Fibroblast of lung (primary cell): ENCODE data around the gene KIAA1217. TPM values are rescaled to one million over a fixed set of nuclear protein-coding genes. Genes with fewer than 3 reads are reported as not detected.

Experiments
- DNase-seq, 2 donors: peaks; one replicate each; pipeline versions ENCODE4 v3.0.0 to v3.0.0-alpha.2; 2010; ENCODE audit warnings: low read depth in 2 of 2
- H2AFZ ChIP-seq: 2 replicates; pipeline ENCODE4 v1.5.1; 2012; ENCODE audit warnings: low read length, control low read depth, inconsistent platforms
- H3K27ac ChIP-seq: 2 replicates; pipeline ENCODE4 v1.5.1; 2011; ENCODE audit warnings: low read length, control low read depth; ENCODE audit not compliant: insufficient read depth
- H3K27me3 ChIP-seq: 2 replicates; pipeline ENCODE4 v1.5.1; 2011; ENCODE audit warnings: mild to moderate bottlenecking, low read length; ENCODE audit not compliant: control insufficient read depth, insufficient read depth
- H3K36me3 ChIP-seq: 2 replicates; pipeline ENCODE4 v1.5.1; 2011; ENCODE audit warnings: low read length; ENCODE audit not compliant: control insufficient read depth, insufficient read depth
- H3K4me1 ChIP-seq: 2 replicates; pipeline ENCODE4 v1.5.1; 2011; ENCODE audit warnings: low read length; ENCODE audit not compliant: control insufficient read depth, insufficient read depth; ENCODE audit errors: extremely low read depth
- H3K4me2 ChIP-seq: 2 replicates; pipeline ENCODE4 v1.5.1; 2011; ENCODE audit warnings: low read length, control low read depth; ENCODE audit not compliant: insufficient read depth; ENCODE audit errors: extremely low read depth
- H3K4me3 ChIP-seq, 4 experiments: fragments of 200-600 bp in 1 of 4; sonication (generic) in 1 of 4; replicated peaks in 1 of 4; 2 replicates each; pipeline ENCODE4 v1.5.1; 2011 to 2016; ENCODE audit warnings: low read length in 4 of 4, low read depth in 3 of 4, mild to moderate bottlenecking in 3 of 4, control low read depth in 2 of 4, inconsistent platforms in 1 of 4, mixed read lengths in 1 of 4; ENCODE audit not compliant: insufficient read depth in 1 of 4; ENCODE audit errors: control extremely low read depth in 1 of 4
- H3K79me2 ChIP-seq: 2 replicates; pipeline ENCODE4 v1.5.1; 2012; ENCODE audit warnings: mild to moderate bottlenecking, low read length, inconsistent platforms; ENCODE audit not compliant: control insufficient read depth, insufficient read depth
- H3K9ac ChIP-seq: 2 replicates; pipeline ENCODE4 v1.5.1; 2011; ENCODE audit warnings: mild to moderate bottlenecking, low read length, control low read depth; ENCODE audit not compliant: insufficient read depth
- H3K9me3 ChIP-seq: 2 replicates; pipeline ENCODE4 v1.5.1; 2012; ENCODE audit warnings: low read depth, low read length; ENCODE audit not compliant: control insufficient read depth, insufficient read depth
- H4K20me1 ChIP-seq: 2 replicates; pipeline ENCODE4 v1.5.1; 2011; ENCODE audit warnings: low read length; ENCODE audit not compliant: control insufficient read depth, insufficient read depth; ENCODE audit errors: extremely low read depth
- CTCF ChIP-seq, 2 donors: IDR thresholded peaks in 1 of 2; conservative IDR thresholded peaks in 1 of 2; 1 replicate in 1 of 2; 2 replicates in 1 of 2; pipeline ENCODE4 v1.5.1; 2011 to 2012; ENCODE audit warnings: low read length in 2 of 2, control low read depth in 1 of 2, inconsistent platforms in 1 of 2, low read depth in 1 of 2, mild to moderate bottlenecking in 1 of 2
- EZH2 ChIP-seq: IDR thresholded peaks from 2 replicates; pipeline ENCODE4 v1.5.1; 2012; ENCODE audit warnings: low read length, control low read depth, mild to moderate bottlenecking; ENCODE audit errors: missing control alignments
- polyA plus RNA-seq, 2 donors: library from polyadenylated mRNA; depleted of rRNA in 1 of 2; stranded (reverse) in 1 of 2; unstranded in 1 of 2; fragments of >200 nt; gene quantifications; 2 replicates each; pipeline ENCODE4 v1.2.1, GENCODE V29; 2011 to 2012; ENCODE audit warnings: missing spikeins in 1 of 2
- total RNA-seq: library from RNA; depleted of rRNA; stranded (reverse); fragments of >200 nt; gene quantifications from 2 replicates; pipeline ENCODE4 v1.2.1, GENCODE V29; 2014

The KIAA1217 gene
- total and polyA plus RNA-seq, 2 donors (not counting 1 experiment from before 2014, with no cell fraction given): 0.92 to 1.5 TPM

GRCh38 chr10:24434961-24435360, 226.0 kb downstream of the KIAA1217 start:
- H2AFZ ChIP-seq: no peak overlapping the region
- H3K79me2 ChIP-seq: no peaks in the 10 kb centered on the region
- no peaks in the 10 kb centered on the region for H3K9me3 ChIP-seq
- no peaks in the 10 kb centered on the region for H3K4me1 ChIP-seq
- H3K27me3 ChIP-seq: no peaks in the 10 kb centered on the region
- no peaks in the 10 kb centered on the region for H4K20me1 ChIP-seq
- H3K4me2 ChIP-seq: no peak overlapping the region
- TF ChIP-seq EZH2: no peak
- TF ChIP-seq CTCF (conservative IDR thresholded peaks at IDR 0.05 in 1 of 2, IDR thresholded peaks at IDR 0.05 in 1 of 2; ENCODE audit: low read depth in 1 of 2, low read length in 2 of 2): no peak
- no peak overlapping the region for H3K27ac ChIP-seq
- no peaks in the 10 kb centered on the region for H3K36me3 ChIP-seq
- no peak overlapping the region for H3K9ac ChIP-seq
- no peak overlapping the region for H3K4me3 ChIP-seq
- no peak for DNase-seq

- H3K27me3 ChIP-seq: no peaks in the 10 kb centered on the region
- no peaks in the 10 kb centered on the region for H3K36me3 ChIP-seq
- no peaks in the 10 kb centered on the region for H3K79me2 ChIP-seq
- H3K4me2 ChIP-seq: no peak overlapping the region
- DNase-seq: peak; percentile 63 to 85
- H3K4me3 ChIP-seq: no peak overlapping the region
- H3K9me3 ChIP-seq: no peaks in the 10 kb centered on the region
- H3K9ac ChIP-seq: no peak overlapping the region
- H4K20me1 ChIP-seq: no peaks in the 10 kb centered on the region
- no peak overlapping the region for H3K27ac ChIP-seq
- H3K4me1 ChIP-seq: no peaks in the 10 kb centered on the region
- no peak overlapping the region for H2AFZ ChIP-seq
- TF ChIP-seq EZH2 (no peak), CTCF (conservative IDR thresholded peaks at IDR 0.05 in 1 of 2, IDR thresholded peaks at IDR 0.05 in 1 of 2; ENCODE audit: low read depth in 1 of 2, low read length in 2 of 2) (no peak)
These were observed 226.4 kb downstream of the KIAA1217 start for GRCh38 chr10:24435374-24435773.

- H3K4me1 ChIP-seq: no peaks in the 10 kb centered on the region
- H3K27me3 ChIP-seq: no peaks in the 10 kb centered on the region
- no peaks in the 10 kb centered on the region for H3K79me2 ChIP-seq
- no peaks in the 10 kb centered on the region for H3K9me3 ChIP-seq
- DNase-seq: no peak
- H3K36me3 ChIP-seq: no peaks in the 10 kb centered on the region
- no peak overlapping the region for H3K27ac ChIP-seq
- H3K4me3 ChIP-seq: no peak overlapping the region
- no peak overlapping the region for H3K9ac ChIP-seq
- H3K4me2 ChIP-seq: no peak overlapping the region
- H4K20me1 ChIP-seq: no peaks in the 10 kb centered on the region
- no peak overlapping the region for H2AFZ ChIP-seq
- no peak for TF ChIP-seq EZH2
These were observed 228.4 kb downstream of the KIAA1217 start for GRCh38 chr10:24437302-24437701.
